HG02759 (cell line): Measurements from ENCODE around the gene TMEM144.
"Not testable (repeated sequence)": the region's sequence is repeated elsewhere in the genome, so short reads cannot be mapped to it uniquely, and the experiment has no call there.

ENCODE experiments used
- ATAC-seq: cut with Tn5 transposase; IDR thresholded peaks from one replicate; pipeline ENCODE4 v1.9.1; 2021; ENCODE audit warnings: mild to moderate bottlenecking, moderate library complexity; ENCODE audit not compliant: unreplicated experiment

Gene TMEM144

GRCh38 chr4:158190718-158191117, 19.6 kb upstream of the TMEM144 start:
- ATAC-seq: no peak

DNA sequence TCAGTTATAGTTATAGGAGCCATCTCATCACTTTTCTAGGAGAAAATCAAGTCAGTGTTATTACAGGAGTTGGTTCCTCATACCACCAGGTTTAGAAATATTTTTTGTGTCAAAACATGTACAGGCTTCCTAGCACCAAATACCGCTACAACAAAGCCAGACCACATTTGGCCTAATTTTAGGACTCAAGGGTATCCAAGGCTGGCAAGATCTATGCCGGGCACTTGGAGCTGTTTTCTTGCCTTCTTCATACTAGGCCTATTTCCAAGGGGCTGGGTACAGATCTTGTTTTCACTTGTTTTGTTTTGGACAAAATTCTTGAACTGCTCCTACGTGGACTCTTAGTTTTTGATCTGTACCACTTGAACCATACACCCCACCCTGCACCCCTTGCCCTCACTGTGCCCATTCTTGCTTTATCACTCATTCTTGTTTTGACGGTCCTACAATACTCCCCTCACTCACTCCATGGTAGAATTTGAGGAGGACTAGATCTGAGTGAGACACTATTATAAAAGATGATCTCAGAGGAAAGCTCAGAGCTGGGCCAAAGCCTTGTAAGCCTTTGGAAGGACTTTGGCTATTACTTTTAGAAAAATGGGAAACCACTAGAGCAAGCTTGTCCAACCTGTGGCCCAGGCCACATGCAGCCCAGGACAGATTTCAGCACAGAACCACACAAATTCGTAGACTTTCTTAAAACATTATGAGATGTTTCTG, 17.7 kb upstream of the TMEM144 start:
- no peak for ATAC-seq

DNA sequence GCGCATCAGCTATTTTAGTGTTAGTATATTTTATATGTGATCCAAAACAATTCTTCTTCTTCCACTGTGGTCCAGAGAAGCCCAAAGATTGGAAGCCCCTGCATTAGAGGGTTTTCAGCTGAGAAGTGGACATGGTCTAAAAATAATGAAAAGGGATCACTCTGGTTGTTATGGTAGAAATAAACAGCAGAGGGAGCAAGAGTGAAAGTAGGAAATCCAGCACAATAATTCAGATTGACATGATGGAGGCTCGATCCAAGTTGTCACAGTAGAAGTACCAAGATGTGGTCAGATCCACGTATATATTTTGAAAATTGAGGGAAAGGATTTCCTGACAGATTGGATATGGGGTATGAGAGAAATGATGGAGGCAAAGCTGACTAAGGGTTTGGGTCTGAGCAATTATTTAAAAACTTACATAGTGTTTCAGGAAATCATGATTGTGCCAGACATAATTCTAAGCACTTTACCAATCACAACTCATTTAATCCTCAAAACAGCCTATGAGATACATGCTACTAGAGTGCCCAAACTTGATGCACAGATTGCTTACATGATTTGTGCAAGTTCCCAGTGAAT, 17.0 kb upstream of the TMEM144 start:
- no peak for ATAC-seq

DNA sequence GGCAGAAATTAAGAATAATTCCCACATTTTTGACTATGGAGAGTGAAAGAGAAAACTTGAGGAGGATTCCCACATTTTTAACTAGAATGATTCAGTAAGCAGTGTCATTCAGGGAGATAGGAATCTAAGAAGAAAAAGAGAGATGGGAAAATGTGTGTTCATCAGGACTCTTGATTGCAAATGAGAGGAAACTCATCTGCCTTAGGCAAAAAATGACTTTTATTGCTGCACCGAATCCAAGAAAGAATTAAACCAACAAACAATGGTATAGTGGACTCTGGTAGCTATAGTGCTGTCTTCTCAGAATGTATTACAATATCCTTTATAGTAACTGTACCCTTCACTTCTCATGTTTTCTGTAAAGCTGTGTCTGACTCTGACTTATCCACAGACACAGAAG, 15.0 kb upstream of the TMEM144 start:
- ATAC-seq: no peak

- ATAC-seq: no peak
Observed at GRCh38 chr4:158197194-158197776, 13.0 kb upstream of the TMEM144 start.

- ATAC-seq: no peak
Observed at GRCh38 chr4:158200214-158200613, 10.1 kb upstream of the TMEM144 start.

- no peak for ATAC-seq
Observed at GRCh38 chr4:158201322-158201721, 9.0 kb upstream of the TMEM144 start.

GRCh38 chr4:158201876-158202275, 8.4 kb upstream of the TMEM144 start:
- ATAC-seq: no peak

GRCh38 chr4:158202481-158202880, 7.8 kb upstream of the TMEM144 start:
- no peak for ATAC-seq

- no peak for ATAC-seq
Observed at GRCh38 chr4:158203436-158203835, 6.8 kb upstream of the TMEM144 start.

DNA sequence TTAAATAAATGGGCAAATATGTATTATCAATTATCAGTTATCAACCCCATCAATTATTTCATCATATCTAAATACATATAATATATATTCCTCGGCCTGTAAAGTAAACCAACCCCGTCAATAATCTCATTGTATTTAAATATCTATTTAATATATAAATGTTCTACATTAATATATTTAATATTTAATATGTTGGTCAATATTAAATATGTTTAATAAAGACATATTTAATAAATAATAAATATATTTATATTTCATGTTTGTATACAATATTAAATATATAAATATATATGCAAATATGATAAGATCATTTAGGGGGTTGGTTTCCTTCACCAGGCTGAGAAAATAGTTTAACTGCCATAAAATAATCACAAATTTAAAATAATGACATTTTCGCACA, 6.4 kb upstream of the TMEM144 start:
- ATAC-seq: no peak

DNA sequence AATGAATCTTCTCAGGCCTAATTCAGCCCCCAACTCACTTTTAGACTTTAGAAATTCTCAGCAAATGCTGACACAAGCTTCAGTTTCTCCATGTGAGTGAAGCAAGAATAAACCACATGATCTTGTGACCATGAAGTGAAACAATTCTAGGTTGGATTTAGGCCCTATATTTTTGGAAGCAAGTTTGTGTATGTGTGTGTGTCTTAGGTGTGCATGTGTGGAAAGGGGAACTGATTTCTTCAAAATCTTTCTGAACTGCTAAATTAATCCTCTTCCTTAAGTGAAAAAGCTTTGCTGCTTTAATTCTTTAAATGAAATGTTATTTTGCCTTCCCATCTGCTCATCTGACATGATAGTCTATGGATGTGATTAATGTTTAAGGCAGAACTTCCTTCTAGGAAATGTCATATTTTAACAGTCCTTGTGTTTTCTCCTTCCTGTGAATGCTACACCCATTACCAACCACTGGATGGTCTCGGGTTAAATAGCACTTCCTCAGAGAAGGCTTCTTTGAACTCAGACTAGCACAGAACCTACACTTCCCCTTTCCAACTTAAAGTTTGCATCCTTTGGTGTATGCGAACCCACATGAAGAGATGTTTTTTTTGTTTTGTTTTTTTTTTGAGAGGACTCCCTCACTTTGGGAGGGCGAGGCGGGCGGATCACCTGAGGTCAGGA, 1.2 kb upstream of the TMEM144 start:
- peak; percentile 38 for ATAC-seq

DNA sequence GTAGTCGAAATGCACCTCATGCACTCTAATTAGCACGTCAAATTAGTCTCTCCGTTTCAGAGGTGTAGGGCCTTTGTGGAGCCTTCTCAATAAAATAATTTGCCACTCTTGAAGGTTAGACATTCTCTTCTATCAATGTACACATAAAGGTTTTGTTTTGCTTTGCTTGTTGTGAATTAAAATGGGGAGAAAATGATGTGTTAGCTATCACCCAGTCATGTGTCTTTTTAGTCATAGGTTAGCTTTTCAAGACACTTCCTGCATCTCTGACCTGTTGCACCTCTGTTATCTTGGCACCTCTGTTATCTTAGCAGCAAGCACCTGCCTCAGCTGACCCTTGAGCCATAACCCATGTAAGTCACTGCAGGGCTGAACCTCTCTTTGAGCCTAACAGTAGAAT, 936 bp downstream of the TMEM144 start:
- no peak for ATAC-seq

DNA sequence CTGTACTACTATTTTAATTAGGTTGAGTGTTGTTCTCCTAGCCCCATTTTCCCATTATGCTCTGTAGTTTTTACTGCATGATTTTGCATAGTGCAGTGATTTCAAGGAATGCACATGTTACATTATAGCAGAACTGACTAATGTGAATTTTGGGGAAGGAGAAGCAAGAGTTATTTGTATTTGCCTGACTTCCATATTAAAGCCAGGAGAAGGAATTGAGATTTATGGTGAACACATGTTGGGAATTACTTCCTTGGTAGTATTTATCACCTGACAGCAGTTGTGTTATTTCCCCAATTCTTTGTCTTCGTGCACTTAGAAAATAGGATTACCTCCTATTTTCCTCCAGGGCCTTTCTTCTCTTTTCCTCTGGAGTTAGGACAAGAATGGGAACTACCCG, 3.2 kb downstream of the TMEM144 start:
- no peak for ATAC-seq

GRCh38 chr4:158214856-158215255, 4.6 kb downstream of the TMEM144 start:
- ATAC-seq: no peak

DNA sequence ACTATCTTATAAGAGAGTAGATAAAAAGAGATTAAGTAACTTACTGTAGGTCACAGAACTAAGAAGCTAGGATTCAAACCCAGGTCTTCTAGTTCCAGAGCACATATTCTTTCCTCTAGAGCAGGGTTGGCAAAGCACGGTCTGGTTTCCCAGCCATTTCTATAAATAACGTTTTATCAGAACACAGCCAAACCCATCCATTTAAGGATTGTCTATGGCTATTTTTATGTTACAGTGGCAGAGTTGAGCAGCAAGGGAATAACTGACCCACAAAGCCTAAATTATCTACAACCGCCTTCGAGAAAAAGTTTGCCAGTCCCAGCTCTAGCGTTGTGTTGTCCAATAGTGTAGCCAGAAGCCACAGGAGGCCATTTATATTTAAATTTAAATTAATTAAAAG, 7.5 kb downstream of the TMEM144 start:
- ATAC-seq: no peak

DNA sequence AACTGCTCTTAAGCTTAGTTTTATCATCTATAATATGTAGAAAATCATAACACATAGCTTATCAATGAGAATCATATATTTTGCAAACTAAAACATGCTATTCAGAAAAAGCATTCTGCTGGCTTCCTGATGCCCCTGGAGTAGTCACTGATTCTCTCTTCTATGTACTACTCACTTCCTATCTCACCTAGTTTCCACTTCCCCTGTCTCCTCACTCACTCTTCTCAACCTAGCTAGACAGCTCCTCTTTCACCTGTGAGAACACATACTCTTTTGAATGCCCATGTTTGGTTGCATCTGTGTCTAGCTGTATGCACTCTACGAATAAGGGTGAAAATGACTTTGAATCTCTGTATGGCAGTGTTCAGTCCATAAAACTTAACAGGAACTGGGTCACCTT, 9.3 kb downstream of the TMEM144 start:
- no peak for ATAC-seq

DNA sequence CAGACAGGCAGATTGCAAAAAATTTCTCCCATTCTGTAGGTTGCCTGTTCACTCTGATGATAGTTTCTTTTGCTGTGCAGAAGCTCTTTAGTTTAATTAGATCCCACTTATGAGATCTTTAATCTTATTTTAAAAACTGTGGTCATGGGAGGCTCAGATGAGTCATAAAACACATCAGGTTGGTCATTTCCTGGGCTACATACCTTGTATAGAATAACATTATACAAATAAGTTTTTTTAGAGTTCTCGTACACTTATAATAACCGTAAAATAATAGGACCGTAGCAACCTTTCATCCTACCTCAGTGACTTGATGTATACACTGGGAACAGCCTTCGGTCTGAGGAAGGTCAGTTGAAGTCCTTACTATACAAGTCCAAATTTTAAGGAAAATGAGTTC, 14.0 kb downstream of the TMEM144 start:
- not testable (repeated sequence) for ATAC-seq

- not testable (repeated sequence) for ATAC-seq
Observed at GRCh38 chr4:158224999-158225398, 14.7 kb downstream of the TMEM144 start.

DNA sequence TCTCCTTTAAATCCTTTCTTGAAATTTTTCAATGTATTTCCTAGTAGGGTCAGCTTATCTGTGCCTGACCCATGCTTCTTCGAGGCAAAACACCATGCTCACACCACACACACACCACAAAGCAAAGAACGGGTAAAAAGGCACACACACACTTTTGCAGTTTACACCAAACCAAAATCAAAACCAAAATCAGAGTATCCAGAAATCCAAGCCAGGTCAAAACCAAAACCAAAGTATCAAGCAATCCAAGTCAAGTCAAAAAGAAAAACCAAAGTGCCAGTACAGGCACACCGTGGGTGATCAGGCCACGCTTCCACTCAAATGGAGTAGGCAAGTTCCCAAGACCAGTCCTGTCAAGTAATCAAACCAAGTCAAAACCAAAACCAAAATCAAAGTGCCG, 17.6 kb downstream of the TMEM144 start:
- not testable (repeated sequence) for ATAC-seq

DNA sequence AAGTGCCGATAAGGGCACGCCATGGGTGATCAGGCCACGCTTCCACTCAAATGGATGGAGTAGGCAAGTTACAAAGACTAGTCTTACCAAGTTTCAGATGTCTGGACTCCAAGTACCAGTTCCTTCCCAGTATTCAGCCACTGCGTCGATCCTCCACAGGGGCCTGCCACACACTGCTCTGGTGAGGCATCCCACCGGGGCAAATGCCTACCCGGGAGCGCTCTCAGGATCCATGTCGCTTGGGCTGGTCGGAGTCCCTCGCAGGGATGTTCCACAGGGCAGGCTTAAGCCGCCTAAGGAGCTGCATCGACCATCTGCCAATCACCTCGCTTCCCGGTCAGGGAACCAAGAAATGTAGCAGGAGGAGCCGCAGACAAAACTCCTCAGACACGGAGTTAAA, 18.1 kb downstream of the TMEM144 start:
- ATAC-seq: not testable (repeated sequence)

GRCh38 chr4:158229768-158230167, 19.5 kb downstream of the TMEM144 start:
- ATAC-seq: no peak
